HG03354 (cell line): Measurements from ENCODE around the gene PACRGL.
A peak's percentile ranks its signal among the peaks of the same experiment; 100 is the strongest.

Experiments used
- ATAC-seq: cut with Tn5 transposase; IDR thresholded peaks from one replicate; pipeline ENCODE4 v1.9.1; 2021; ENCODE audit warnings: mild to moderate bottlenecking; ENCODE audit not compliant: unreplicated experiment, poor library complexity, severe bottlenecking

The PACRGL gene

DNA sequence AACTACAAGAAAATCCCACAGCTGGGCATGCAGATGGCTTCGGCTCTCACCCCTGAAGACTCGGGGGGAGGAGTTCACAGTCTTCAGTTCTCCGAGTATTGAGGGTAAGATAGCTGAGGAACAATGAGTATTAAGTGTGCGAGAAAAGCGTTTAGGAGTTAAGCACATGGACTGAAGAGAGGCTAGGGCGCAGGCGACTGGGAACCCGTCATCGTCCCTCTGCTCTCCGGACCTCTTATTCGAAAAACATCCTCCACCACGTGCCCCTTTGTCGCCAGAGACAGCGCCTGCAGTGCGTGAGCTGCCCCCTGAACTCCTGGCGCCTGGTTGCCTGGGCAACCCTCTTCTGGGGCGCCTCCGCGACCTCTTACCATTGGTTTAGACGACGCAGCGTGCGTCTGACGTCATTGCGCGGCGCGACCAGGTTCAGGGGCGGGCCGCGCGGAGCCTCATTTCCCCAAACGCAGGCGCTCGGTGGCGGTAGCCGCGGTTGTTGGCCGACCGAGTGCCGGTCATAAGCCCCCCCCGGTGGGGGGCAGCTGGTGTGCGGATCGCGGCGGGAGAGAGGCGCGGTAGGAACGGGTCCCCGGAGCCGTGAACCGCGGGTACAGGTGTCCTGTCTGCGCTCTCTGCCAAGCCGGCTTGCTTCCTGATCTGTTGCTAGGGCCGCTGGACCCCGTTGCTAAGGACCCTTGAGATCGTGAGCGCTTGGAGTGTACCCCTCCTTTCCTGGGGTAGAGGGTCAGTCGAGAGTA is at the start of gene PACRGL:
Gene PACRGL (plus strand): TSS at position 452 of the 755 bp plus-strand sequence. CDS start 4,024 bp downstream, outside the sequence.
- peak; percentile 99 for ATAC-seq

DNA sequence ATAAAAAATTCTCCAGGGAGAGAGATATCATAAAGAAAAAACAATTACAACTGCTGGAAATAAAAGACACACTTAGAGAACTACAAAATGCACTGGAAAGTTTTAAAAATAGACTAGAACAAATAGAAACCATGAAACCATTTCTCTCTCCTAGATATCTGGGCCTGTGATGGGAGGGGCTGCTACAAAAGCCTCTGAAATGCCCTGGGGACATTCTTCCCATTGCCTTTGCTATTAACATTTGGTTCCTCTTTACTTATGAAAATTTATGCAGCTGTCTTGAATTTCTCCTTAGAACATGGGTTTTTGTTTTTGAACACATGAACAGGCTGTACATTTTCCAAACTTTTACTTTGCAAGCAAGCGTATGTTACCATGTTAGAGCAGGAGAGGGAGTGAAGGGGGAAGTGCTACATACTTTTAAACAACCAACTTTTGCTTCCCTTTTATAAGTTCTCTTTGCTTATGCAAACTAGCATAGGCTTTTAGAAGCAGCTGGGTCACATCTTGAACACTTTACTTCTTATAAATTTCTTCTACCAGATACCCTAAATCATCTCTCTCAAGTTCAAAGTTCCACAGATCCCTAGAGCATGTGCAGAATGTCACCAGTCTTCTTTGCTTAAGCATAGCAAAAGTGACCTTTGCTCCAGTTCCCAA is 47.9 kb upstream of the PACRGL start:
- ATAC-seq, result no peak

DNA sequence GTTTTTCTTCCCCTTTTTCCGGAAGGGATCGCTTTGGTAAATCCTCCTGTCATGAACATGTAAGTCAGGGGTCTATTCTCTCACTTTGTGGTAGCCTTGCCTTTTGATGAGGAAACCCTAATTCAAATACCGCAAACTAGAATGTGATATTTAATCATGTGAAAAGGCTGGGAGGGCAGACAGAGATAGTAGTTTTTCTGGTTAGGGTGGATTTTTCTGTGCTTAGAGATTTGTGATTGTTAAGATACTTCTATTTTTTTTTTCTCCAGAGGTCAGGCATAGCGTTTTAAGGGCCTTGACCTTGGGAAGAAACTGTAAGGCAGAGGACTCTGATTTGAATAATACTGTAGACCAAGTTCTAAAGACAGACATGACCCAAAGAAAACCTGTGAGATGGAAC is 41.8 kb upstream of the PACRGL start:
- ATAC-seq, result no peak

DNA sequence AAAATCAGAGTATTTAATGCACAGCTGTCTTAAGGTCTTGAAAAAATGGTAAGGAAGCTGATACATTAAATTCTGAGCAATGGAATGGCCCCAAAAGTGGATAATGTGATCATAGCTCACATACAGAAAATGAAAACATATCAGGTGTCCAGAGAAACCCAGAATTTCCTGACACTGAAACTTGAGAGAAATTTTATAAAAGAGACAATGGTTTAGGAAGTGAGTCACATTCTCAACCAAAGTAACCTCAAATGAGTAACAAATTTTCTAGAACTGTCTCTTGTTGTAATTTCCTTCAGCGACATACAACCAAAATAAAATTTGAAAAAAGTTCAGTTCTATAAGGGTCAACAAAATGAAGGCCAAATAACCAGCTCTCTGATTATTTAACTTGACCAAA is 37.4 kb upstream of the PACRGL start:
- ATAC-seq, result no peak

DNA sequence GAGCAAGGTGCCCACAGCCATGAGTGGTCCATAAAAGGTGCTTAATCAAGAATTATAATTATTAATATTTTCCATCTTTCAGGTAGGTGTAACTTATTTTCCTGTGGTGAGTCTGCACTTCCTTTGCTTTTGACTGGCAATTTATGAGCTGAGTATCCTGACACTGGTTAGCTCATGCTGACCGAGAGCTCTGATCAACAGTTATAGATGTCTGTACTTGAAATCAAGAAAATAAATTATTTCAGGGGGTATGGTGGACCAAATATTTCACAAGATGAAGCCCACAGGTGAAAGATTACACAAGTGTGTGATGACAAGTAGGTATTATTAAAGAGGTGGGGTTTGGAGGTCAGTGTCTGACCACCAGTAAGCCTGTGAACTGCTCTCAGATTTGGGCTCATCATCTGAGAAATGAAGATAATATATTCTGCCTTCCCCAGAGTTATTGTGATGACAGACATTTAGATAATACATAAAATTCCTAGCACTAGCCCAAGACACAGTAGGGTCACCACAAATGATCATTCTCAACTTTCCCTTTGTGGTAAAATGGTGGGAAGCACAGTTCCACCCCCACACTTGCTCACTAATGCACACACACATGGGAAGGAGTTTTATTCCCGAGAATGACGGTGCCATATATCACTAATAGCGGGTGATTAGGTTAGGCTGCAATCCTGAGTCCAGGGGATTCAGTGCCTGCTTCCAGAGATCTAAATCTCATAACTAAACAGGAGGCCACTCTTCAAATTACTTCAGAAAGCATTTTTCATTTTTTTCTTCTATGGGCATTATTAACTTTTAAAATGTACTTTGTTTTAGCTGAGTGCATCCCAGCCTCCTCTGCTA is 34.0 kb upstream of the PACRGL start:
- ATAC-seq, result no peak

DNA sequence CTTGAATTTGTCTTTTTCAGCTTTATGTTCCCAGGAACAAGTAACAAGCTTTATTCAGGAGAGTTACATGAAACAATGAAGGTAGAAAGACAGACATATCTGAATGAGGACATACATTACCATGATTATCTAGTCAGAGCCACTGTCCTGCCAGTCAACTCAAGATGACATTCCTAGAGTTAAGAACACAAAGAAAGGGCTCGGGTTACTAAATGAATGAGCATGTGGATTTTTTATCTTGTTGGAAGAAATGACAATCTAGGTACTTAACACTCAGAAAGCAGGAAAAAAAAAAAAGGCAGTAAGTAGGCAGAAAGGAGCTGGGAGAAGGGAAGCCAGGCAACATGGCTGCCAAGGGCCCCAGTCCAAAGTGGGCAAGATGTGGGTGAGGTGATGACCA is 28.0 kb upstream of the PACRGL start:
- no peak for ATAC-seq

DNA sequence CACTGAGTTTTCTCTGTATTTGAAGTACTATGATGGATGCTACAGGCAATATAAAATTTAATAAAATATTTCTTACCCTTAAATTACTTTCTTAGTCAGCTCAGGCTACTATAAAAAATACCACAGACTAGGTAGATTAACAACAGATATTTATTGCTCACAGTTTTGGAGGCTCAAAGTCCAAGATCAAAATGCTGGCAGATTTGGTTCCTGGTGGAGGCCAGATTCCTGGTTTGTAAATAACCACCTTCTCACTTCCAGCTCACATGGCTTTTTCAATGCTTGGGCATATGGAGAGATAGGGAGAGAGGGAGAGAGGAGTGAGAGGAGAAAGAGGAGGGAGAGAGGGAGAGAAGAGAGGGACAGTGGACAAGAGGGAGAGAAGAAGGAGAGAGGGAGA is 24.5 kb upstream of the PACRGL start:
- ATAC-seq, result no peak

DNA sequence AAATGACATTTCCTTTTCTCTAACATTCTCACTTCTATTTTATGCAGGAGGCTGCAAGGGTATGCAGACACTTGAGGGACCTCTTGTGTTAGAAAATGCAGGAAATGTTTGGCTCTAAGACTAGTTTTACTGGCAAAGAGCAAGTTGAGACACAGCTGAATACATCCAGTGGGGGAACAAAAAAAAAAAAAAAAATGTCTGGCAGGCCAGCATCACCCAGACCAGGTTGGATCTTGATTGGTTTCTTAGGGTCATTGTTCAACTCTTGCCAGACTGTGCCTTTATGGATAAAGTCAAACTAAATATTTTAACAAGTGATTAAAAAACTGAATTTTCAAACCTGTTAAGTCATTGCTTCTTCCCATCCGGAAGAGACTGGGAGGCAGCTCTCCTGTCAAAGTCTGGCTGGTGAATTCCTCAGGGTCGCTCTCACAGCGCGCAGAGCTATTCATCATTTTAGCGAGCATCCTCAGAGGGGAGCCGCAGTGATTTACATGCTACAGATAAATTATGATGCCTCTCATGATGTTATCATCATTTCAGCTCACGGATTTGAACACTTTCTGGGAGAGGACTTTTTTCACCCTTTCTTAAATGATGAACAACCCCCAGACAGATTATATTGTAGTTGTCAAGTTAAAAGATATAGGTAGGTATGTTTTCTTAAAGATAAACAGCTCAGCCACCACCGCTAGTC is 23.6 kb upstream of the PACRGL start:
- no peak for ATAC-seq

DNA sequence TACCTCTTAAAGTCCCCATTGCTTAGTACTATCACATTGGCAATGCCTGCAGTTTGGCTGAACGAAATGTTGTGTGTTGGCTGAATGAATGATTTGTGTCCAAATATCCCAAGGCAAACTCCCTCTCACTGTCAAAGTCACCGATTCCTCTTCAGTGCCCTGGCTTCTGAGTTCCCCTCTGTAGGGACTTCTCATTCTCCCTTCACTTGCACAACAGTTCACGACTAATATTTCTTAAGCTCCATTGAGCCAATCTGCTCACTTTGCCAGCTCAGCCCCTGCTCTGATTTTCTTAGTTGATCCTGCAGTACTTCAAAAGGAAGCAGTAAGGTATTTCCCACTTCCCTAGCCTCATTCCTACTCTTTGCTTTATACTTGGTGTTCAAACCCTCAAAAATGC is 21.9 kb upstream of the PACRGL start:
- ATAC-seq, result no peak

DNA sequence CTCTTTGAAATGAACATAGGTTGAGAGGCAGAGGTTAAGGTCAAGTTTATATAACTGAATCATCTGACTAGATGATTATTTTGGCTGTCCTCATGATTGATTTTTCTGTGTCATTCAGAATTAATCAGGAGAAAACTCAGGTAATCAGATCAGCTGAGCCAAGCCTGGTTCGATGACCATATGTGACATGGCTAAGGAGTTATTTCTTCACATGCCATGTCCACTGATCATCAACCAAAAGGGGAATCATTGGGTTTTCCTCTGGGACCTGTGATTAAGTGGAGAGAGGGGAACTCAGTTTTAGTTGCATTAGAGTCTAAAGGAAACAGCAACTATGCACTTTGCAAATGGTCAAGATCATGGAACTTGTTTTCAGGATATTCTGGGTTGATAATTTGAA is 20.3 kb upstream of the PACRGL start:
- no peak for ATAC-seq

DNA sequence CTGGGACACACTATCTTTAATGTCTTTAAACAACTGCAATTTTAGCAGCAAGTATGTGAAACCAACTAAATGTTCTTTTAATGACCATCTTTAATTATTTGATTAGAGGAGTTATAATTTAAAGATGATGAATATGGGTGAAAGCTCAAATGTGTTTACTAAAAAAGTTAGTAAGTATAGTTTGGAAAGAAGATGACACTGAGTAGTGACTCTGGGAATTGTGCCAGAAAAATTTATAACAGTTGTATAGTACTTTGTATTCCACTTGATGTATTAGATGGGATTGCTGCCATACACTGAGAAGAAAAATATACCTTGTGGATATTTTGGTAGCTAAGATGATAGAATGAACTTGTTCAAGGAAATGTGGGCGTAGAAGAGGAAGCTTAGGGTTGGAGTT is 19.5 kb upstream of the PACRGL start:
- no peak for ATAC-seq

DNA sequence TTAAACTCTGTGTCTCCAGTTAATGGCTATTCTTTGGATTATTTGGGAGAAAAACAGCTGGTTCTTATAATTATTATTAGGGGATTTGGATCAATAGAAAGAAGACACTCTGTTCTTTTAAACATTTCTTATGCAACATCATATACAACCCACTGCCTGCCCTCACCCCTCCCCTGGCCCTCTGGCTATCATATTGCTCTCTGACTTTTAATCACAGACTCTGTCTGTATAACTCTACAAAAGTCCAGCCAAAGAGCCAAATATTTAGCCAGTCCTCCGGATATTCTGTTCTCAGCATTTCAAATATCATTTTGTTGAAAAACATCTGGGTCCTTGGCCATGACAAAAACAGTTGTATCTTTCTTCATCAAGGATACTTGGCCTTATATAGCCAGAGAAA is 19.0 kb upstream of the PACRGL start:
- ATAC-seq, result no peak

DNA sequence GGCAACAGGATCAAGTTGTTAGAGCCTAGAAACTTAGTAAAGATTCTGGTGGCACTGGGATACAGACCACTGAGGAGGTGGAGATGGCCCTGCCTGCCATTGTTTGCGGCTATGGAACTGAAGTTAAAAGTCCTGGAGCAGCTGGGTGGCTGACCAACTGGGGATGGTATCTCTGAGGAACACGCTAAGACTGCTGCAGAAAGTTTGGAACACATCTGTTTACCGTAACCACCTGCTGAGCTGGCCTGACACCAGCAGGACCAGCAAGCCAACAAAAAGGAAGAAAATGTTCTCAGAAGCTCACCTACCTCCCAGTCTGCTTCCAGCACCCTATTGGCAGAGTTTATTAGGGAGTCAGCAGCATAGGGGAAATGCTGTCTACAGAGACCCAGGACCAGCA is 17.4 kb upstream of the PACRGL start:
- ATAC-seq, result no peak

DNA sequence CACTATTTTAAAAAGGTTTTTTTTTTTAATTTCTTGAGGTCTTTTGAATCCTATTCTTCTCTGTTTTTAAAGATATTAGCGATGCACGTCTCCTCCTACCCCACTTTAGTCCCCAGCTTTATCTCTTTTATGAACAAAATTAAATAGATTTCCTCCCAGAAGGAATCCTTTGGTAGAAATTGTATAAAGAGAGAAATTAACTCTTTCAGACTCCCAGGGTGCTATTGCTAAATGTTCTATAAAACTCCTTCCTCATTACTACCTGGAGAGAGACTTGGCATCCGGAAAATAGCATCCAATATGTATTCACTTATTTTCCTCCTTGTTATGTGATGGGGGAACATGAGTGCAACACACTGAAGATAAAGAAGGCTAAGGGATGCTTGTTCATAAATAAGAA is 16.5 kb upstream of the PACRGL start:
- ATAC-seq, result no peak

DNA sequence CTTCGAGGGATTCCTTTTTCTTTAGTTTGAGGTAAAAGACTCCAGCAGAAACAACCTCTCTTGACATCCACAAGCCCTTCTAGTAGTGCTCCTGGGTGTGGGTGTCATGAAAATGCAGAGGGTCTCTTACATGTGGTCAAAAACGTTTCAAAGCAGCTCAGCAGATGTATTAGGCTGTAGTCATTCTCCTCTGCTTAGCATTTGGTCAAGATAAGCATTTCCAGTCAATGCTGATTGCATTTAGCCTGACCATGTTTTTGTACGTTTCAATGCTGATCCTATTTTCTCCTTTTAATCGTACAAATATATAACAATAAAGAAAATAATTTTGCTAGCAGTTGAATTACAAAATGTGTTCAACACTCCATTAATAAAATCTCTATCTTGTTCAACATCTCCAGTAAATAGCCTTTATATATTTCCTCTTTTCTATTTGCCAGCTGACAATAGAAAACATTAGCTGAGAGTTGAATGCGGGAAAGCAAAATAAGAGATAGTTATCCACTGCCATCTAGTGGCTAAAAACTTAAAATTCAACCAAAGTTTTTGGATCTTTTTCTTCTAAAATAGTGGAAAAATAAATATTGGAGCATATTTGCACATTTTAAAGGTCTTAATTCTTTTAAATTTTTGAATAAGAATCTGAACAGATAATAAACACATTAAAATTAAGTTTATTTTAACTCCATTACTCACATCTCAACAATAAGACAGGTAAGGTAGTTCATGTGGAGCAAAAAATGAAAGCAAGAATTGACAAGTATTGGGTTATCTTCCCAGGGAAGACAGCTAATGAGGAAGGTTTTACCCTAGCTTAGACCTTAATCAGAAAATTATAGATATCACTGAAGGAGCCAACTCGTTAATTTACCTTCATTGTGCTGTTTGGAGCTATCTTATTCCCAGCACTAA is 15.2 kb upstream of the PACRGL start:
- ATAC-seq, result no peak

DNA sequence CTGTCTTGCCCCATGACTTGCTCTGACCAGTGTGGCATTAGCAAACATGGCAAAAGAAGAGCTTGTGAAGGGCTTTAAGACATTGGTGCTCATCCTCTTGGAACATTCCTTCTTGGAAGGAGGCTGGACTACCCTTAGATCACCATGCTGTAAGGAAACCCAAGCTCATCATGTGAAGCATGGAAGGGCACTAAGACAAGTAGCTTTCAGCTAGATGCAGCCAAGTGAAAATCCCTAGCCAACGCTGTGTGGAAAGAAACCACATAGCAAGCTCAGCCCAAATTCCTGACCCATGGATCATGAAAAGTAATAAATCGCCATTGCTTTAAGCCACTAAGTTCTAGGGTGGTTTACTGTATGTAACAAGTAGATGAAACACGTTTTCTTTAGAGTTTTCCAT is 12.4 kb upstream of the PACRGL start:
- ATAC-seq, result no peak

DNA sequence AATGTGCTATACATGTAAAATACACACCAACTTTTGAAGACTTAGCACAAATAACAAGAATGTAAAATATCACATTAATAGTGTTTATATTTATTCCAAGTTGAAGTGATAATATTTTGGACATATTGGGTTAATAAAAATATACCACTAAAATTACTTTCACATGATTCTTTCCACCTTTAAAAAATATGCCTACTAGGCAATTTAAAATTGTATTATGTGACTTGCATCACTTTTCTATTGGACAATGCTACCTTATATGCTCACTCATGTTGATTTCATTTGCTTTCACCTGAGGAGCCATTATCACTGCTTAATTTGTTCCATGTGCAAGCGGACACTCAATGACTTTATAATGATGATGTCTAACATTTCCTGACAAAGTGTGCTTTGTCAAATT is 3.4 kb upstream of the PACRGL start:
- ATAC-seq, result no peak

DNA sequence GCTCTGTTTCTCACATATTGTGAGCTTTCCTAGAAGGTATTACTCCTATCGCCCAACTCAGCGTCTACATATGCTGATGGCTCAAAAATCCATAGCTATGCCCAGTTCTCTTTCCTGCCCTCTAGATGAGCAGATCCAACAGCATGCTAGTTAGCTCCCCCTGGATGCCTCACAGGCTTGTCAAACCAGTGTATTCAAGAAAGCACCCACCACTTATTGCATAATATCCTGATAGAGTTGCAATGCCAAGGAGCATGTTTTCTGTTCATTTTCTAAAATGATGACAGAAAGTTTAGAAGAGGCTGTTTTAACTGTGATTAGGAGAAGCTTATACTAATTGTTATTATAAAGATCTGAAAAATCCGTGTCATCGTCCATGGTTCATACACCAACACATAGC is 1.9 kb upstream of the PACRGL start:
- no peak for ATAC-seq

DNA sequence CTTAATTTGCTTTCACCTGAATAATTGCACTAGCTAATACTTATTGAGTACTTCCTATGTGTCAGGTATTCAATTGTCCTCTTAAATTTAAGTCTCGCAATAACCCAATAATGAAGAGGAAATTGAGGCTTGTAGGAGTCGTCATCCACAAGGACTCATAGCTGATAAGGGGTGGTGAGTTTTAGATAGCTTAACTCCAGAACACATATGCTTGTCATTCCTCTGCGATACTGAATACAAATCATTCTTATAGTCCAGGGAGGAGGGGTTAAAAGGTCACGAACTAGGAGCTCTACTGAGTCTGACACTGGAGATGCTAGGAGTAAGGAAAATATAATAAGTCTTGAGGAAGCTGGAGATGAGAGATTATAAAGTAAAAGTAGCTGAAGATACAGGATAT is 1.4 kb upstream of the PACRGL start:
- no peak for ATAC-seq
